HG03025 (cell line): ENCODE data around the gene CDHR1.

Experiments used
- ATAC-seq: cut with Tn5 transposase; IDR thresholded peaks from one replicate; pipeline ENCODE4 v1.9.1; 2021; ENCODE audit warnings: mild to moderate bottlenecking, moderate library complexity; ENCODE audit not compliant: unreplicated experiment, low FRiP score

The CDHR1 gene

GRCh38 chr10:84196941-84197340, 2.6 kb downstream of the CDHR1 start:
- ATAC-seq = no peak

GRCh38 chr10:84197643-84198042, 3.3 kb downstream of the CDHR1 start:
- no peak for ATAC-seq

- ATAC-seq = no peak
Observed at GRCh38 chr10:84198206-84198915, 4.0 kb downstream of the CDHR1 start.

GRCh38 chr10:84200537-84201243, 6.4 kb downstream of the CDHR1 start:
- no peak for ATAC-seq

GRCh38 chr10:84201244-84201606, 6.9 kb downstream of the CDHR1 start:
- no peak for ATAC-seq

- ATAC-seq = no peak
Observed at GRCh38 chr10:84201682-84202081, 7.3 kb downstream of the CDHR1 start.

- ATAC-seq = no peak
Observed at GRCh38 chr10:84202349-84202748, 8.0 kb downstream of the CDHR1 start.

- no peak for ATAC-seq
Observed at GRCh38 chr10:84204122-84204521, 9.8 kb downstream of the CDHR1 start.

- no peak for ATAC-seq
Observed at GRCh38 chr10:84204610-84205009, 10.3 kb downstream of the CDHR1 start.

GRCh38 chr10:84205049-84205852, 10.9 kb downstream of the CDHR1 start:
- ATAC-seq = peak; percentile 75

GRCh38 chr10:84205853-84206525, 11.7 kb downstream of the CDHR1 start:
- no peak for ATAC-seq

GRCh38 chr10:84208023-84208422, 13.7 kb downstream of the CDHR1 start:
- no peak for ATAC-seq

- ATAC-seq = no peak
Observed at GRCh38 chr10:84211566-84211965, 17.2 kb downstream of the CDHR1 start.

- no peak for ATAC-seq
Observed at GRCh38 chr10:84212014-84212413, 17.7 kb downstream of the CDHR1 start.

GRCh38 chr10:84213076-84213475, 18.7 kb downstream of the CDHR1 start:
- no peak for ATAC-seq

GRCh38 chr10:84214046-84214572, 19.8 kb downstream of the CDHR1 start:
- no peak for ATAC-seq

GRCh38 chr10:84214612-84215235, 20.4 kb downstream of the CDHR1 start:
- peak; percentile 67 for ATAC-seq

GRCh38 chr10:84216834-84217233, 22.5 kb downstream of the CDHR1 start:
- no peak for ATAC-seq

GRCh38 chr10:84217746-84218145, 23.4 kb downstream of the CDHR1 start:
- no peak for ATAC-seq

- ATAC-seq = no peak
Observed at GRCh38 chr10:84221916-84222315, 27.6 kb downstream of the CDHR1 start.
